Fibroblast of lung (primary cell): ENCODE data around the gene ANK2. TPM values are rescaled to one million over a fixed set of nuclear protein-coding genes. Genes with fewer than 3 reads are reported as not detected.
A peak's percentile ranks its signal among the peaks of the same experiment; 100 is the strongest.
"Not testable (repeated sequence)": the region's sequence is repeated elsewhere in the genome, so short reads cannot be mapped to it uniquely, and the experiment has no call there.

Experiments
- DNase-seq, 2 donors: peaks; one replicate each; pipeline versions ENCODE4 v3.0.0 to v3.0.0-alpha.2; 2010; ENCODE audit warnings: low read depth in 2 of 2
- H2AFZ ChIP-seq: 2 replicates; pipeline ENCODE4 v1.5.1; 2012; ENCODE audit warnings: low read length, control low read depth, inconsistent platforms
- H3K27ac ChIP-seq: 2 replicates; pipeline ENCODE4 v1.5.1; 2011; ENCODE audit warnings: low read length, control low read depth; ENCODE audit not compliant: insufficient read depth
- H3K27me3 ChIP-seq: 2 replicates; pipeline ENCODE4 v1.5.1; 2011; ENCODE audit warnings: mild to moderate bottlenecking, low read length; ENCODE audit not compliant: control insufficient read depth, insufficient read depth
- H3K36me3 ChIP-seq: 2 replicates; pipeline ENCODE4 v1.5.1; 2011; ENCODE audit warnings: low read length; ENCODE audit not compliant: control insufficient read depth, insufficient read depth
- H3K4me1 ChIP-seq: 2 replicates; pipeline ENCODE4 v1.5.1; 2011; ENCODE audit warnings: low read length; ENCODE audit not compliant: control insufficient read depth, insufficient read depth; ENCODE audit errors: extremely low read depth
- H3K4me2 ChIP-seq: 2 replicates; pipeline ENCODE4 v1.5.1; 2011; ENCODE audit warnings: low read length, control low read depth; ENCODE audit not compliant: insufficient read depth; ENCODE audit errors: extremely low read depth
- H3K4me3 ChIP-seq, 4 experiments: fragments of 200-600 bp in 1 of 4; sonication (generic) in 1 of 4; replicated peaks in 1 of 4; 2 replicates each; pipeline ENCODE4 v1.5.1; 2011 to 2016; ENCODE audit warnings: low read length in 4 of 4, low read depth in 3 of 4, mild to moderate bottlenecking in 3 of 4, control low read depth in 2 of 4, inconsistent platforms in 1 of 4, mixed read lengths in 1 of 4; ENCODE audit not compliant: insufficient read depth in 1 of 4; ENCODE audit errors: control extremely low read depth in 1 of 4
- H3K79me2 ChIP-seq: 2 replicates; pipeline ENCODE4 v1.5.1; 2012; ENCODE audit warnings: mild to moderate bottlenecking, low read length, inconsistent platforms; ENCODE audit not compliant: control insufficient read depth, insufficient read depth
- H3K9ac ChIP-seq: 2 replicates; pipeline ENCODE4 v1.5.1; 2011; ENCODE audit warnings: mild to moderate bottlenecking, low read length, control low read depth; ENCODE audit not compliant: insufficient read depth
- H3K9me3 ChIP-seq: 2 replicates; pipeline ENCODE4 v1.5.1; 2012; ENCODE audit warnings: low read depth, low read length; ENCODE audit not compliant: control insufficient read depth, insufficient read depth
- H4K20me1 ChIP-seq: 2 replicates; pipeline ENCODE4 v1.5.1; 2011; ENCODE audit warnings: low read length; ENCODE audit not compliant: control insufficient read depth, insufficient read depth; ENCODE audit errors: extremely low read depth
- CTCF ChIP-seq, 2 donors: IDR thresholded peaks in 1 of 2; conservative IDR thresholded peaks in 1 of 2; 1 replicate in 1 of 2; 2 replicates in 1 of 2; pipeline ENCODE4 v1.5.1; 2011 to 2012; ENCODE audit warnings: low read length in 2 of 2, control low read depth in 1 of 2, inconsistent platforms in 1 of 2, low read depth in 1 of 2, mild to moderate bottlenecking in 1 of 2
- EZH2 ChIP-seq: IDR thresholded peaks from 2 replicates; pipeline ENCODE4 v1.5.1; 2012; ENCODE audit warnings: low read length, control low read depth, mild to moderate bottlenecking; ENCODE audit errors: missing control alignments
- polyA plus RNA-seq, 2 donors: library from polyadenylated mRNA; depleted of rRNA in 1 of 2; stranded (reverse) in 1 of 2; unstranded in 1 of 2; fragments of >200 nt; gene quantifications; 2 replicates each; pipeline ENCODE4 v1.2.1, GENCODE V29; 2011 to 2012; ENCODE audit warnings: missing spikeins in 1 of 2
- total RNA-seq: library from RNA; depleted of rRNA; stranded (reverse); fragments of >200 nt; gene quantifications from 2 replicates; pipeline ENCODE4 v1.2.1, GENCODE V29; 2014

The ANK2 gene
- total and polyA plus RNA-seq, 2 donors (not counting 1 experiment from before 2014, with no cell fraction given): 10.9 to 95.1 TPM

- H3K9me3 ChIP-seq: no peaks in the 10 kb centered on the region
- peak in 1 of 2 donors; percentile 26 for DNase-seq
- no peaks in the 10 kb centered on the region for H3K79me2 ChIP-seq
- no peak overlapping the region for H3K4me3 ChIP-seq
- peak overlapping the region; percentile 15 for H3K4me2 ChIP-seq
- H4K20me1 ChIP-seq: no peaks in the 10 kb centered on the region
- no peaks in the 10 kb centered on the region for H3K4me1 ChIP-seq
- no peak overlapping the region for H3K27ac ChIP-seq
- no peaks in the 10 kb centered on the region for H3K27me3 ChIP-seq
- peak overlapping the region; percentile 54 for H2AFZ ChIP-seq
- no peaks in the 10 kb centered on the region for H3K36me3 ChIP-seq
- H3K9ac ChIP-seq: no peak overlapping the region
- TF ChIP-seq EZH2: no peak
Observed at GRCh38 chr4:113232194-113232593, 182.7 kb downstream of the ANK2 start.

GRCh38 chr4:113236916-113237315 is 187.5 kb downstream of the ANK2 start:
- Histone ChIP-seq H3K36me3 (no peaks in the 10 kb centered on the region), H2AFZ (no peak overlapping the region), H3K9me3 (no peaks in the 10 kb centered on the region), H3K79me2 (no peaks in the 10 kb centered on the region), H3K4me2 (no peak overlapping the region), H3K4me1 (no peaks in the 10 kb centered on the region), H3K9ac (no peak overlapping the region), H3K4me3 (no peak overlapping the region), H3K27ac (no peak overlapping the region), H3K27me3 (no peaks in the 10 kb centered on the region), H4K20me1 (no peaks in the 10 kb centered on the region)
- TF ChIP-seq EZH2 (no peak), CTCF (conservative IDR thresholded peaks at IDR 0.05 in 1 of 2, IDR thresholded peaks at IDR 0.05 in 1 of 2; ENCODE audit: low read depth in 1 of 2, low read length in 2 of 2) (no peak)
- no peak for DNase-seq

- no peaks in the 10 kb centered on the region for H3K36me3 ChIP-seq
- H3K4me3 ChIP-seq: no peak overlapping the region
- H4K20me1 ChIP-seq: no peaks in the 10 kb centered on the region
- H3K9ac ChIP-seq: no peak overlapping the region
- no peaks in the 10 kb centered on the region for H3K27me3 ChIP-seq
- no peaks in the 10 kb centered on the region for H3K79me2 ChIP-seq
- no peak overlapping the region for H3K27ac ChIP-seq
- no peak for DNase-seq
- no peak overlapping the region for H2AFZ ChIP-seq
- no peak overlapping the region for H3K4me2 ChIP-seq
- H3K4me1 ChIP-seq: no peaks in the 10 kb centered on the region
- H3K9me3 ChIP-seq: no peaks in the 10 kb centered on the region
- TF ChIP-seq EZH2 (no peak), CTCF (conservative IDR thresholded peaks at IDR 0.05 in 1 of 2, IDR thresholded peaks at IDR 0.05 in 1 of 2; ENCODE audit: low read depth in 1 of 2, low read length in 2 of 2) (no peak)
Observed at GRCh38 chr4:113243312-113243711, 193.9 kb downstream of the ANK2 start.

GRCh38 chr4:113244747-113245146 is 195.3 kb downstream of the ANK2 start:
- not testable (repeated sequence) for H3K36me3 ChIP-seq, H3K9ac ChIP-seq, H3K27ac ChIP-seq, H4K20me1 ChIP-seq, H3K79me2 ChIP-seq, H3K4me3 ChIP-seq, H2AFZ ChIP-seq, DNase-seq, H3K4me2 ChIP-seq, H3K9me3 ChIP-seq, H3K4me1 ChIP-seq, H3K27me3 ChIP-seq
